Measurements from ENCODE around the gene MAP1B. TPM values are rescaled to one million over a fixed set of nuclear protein-coding genes. Genes with fewer than 3 reads are reported as not detected.

The MAP1B gene
- total and polyA plus RNA-seq, 10 of the 15 experiments (the other 5 are each of a cell fraction or from before 2014, with no cell fraction given), result 0.02 to 0.81 (median 0.06) TPM; not detected in 1

- TF ChIP-seq BCLAF1 (IDR thresholded peaks at IDR 0.05), result no peak
- TF ChIP-seq FOXK2 (IDR thresholded peaks at IDR 0.05), result no peak
- no peak for TF ChIP-seq ZNF217 (IDR thresholded peaks at IDR 0.05)
- TF ChIP-seq, protein P1, sequence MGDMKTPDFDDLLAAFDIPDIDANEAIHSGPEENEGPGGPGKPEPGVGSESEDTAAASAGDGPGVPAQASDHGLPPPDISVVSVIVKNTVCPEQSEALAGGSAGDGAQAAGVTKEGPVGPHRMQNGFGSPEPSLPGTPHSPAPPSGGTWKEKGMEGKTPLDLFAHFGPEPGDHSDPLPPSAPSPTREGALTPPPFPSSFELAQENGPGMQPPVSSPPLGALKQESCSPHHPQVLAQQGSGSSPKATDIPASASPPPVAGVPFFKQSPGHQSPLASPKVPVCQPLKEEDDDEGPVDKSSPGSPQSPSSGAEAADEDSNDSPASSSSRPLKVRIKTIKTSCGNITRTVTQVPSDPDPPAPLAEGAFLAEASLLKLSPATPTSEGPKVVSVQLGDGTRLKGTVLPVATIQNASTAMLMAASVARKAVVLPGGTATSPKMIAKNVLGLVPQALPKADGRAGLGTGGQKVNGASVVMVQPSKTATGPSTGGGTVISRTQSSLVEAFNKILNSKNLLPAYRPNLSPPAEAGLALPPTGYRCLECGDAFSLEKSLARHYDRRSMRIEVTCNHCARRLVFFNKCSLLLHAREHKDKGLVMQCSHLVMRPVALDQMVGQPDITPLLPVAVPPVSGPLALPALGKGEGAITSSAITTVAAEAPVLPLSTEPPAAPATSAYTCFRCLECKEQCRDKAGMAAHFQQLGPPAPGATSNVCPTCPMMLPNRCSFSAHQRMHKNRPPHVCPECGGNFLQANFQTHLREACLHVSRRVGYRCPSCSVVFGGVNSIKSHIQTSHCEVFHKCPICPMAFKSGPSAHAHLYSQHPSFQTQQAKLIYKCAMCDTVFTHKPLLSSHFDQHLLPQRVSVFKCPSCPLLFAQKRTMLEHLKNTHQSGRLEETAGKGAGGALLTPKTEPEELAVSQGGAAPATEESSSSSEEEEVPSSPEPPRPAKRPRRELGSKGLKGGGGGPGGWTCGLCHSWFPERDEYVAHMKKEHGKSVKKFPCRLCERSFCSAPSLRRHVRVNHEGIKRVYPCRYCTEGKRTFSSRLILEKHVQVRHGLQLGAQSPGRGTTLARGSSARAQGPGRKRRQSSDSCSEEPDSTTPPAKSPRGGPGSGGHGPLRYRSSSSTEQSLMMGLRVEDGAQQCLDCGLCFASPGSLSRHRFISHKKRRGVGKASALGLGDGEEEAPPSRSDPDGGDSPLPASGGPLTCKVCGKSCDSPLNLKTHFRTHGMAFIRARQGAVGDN (IDR thresholded peaks at IDR 0.05), result no peak
- TF ChIP-seq, protein P2, sequence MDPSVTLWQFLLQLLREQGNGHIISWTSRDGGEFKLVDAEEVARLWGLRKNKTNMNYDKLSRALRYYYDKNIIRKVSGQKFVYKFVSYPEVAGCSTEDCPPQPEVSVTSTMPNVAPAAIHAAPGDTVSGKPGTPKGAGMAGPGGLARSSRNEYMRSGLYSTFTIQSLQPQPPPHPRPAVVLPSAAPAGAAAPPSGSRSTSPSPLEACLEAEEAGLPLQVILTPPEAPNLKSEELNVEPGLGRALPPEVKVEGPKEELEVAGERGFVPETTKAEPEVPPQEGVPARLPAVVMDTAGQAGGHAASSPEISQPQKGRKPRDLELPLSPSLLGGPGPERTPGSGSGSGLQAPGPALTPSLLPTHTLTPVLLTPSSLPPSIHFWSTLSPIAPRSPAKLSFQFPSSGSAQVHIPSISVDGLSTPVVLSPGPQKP (IDR thresholded peaks at IDR 0.05; ENCODE audit: low read depth, low read length), result no peak
- no peak for TF ChIP-seq EED (IDR thresholded peaks at IDR 0.05; ENCODE audit: low read depth)
These were observed 138.3 kb downstream of the MAP1B start (continued) for GRCh38 chr5:72245546-72245945.

Data from GM12878 (cell line).